ENCODE results near the gene PRKCH.

DNA sequence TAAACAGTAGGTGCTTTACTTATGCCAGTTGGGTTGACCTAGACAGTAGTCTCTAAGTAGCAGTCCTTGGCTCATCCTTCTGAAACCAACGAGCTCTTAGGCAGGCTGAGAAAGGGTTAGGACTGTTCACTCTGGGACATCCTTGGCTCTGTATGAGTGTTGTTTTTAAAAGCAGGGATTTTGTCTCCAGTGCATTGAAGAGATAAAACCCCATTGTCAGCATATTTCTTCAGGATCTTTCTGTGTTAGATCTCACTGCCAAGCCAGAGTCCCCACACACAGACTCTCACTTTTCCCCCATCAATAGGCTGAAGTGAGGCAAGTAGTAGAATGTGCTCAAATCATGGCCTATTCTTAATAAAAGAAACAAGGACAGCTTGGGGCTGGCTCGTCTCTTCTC lies 250.5 kb downstream of the PRKCH start:
- no peak for TF ChIP-seq POLR2A (IDR thresholded peaks at IDR 0.05)
- TF ChIP-seq, protein P1, sequence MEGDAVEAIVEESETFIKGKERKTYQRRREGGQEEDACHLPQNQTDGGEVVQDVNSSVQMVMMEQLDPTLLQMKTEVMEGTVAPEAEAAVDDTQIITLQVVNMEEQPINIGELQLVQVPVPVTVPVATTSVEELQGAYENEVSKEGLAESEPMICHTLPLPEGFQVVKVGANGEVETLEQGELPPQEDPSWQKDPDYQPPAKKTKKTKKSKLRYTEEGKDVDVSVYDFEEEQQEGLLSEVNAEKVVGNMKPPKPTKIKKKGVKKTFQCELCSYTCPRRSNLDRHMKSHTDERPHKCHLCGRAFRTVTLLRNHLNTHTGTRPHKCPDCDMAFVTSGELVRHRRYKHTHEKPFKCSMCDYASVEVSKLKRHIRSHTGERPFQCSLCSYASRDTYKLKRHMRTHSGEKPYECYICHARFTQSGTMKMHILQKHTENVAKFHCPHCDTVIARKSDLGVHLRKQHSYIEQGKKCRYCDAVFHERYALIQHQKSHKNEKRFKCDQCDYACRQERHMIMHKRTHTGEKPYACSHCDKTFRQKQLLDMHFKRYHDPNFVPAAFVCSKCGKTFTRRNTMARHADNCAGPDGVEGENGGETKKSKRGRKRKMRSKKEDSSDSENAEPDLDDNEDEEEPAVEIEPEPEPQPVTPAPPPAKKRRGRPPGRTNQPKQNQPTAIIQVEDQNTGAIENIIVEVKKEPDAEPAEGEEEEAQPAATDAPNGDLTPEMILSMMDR (IDR thresholded peaks at IDR 0.05): no peak
